ENCODE results near the gene GATA2.

DNA sequence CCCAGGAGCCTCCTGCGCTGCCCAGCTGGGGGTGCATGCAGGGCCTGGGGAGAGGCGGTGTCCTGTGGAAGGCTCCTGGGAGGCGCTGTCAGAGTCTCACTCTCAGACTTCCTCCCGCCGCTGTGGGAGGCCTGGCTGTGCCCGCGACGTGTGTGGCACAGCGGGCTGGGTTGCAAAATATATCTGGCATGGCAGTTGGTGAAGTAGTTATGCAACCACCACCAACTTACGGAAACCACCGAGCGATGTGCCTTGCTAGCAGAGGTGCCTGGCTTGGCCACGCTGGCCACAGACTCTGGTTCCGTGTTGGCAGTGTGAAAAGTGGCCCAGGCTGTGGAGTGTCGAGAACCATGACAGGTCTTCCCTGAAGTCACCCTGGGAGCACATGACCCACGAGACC is 30.6 kb upstream of the GATA2 start:
- TF ChIP-seq TCF4 (CRISPR knock-in tag; IDR thresholded peaks at IDR 0.05; ENCODE audit: borderline replicate concordance) (no peak), POU6F1 (CRISPR knock-in tag; IDR thresholded peaks at IDR 0.05; ENCODE audit: borderline replicate concordance, low read depth) (no peak), ZFP30 (CRISPR knock-in tag; IDR thresholded peaks at IDR 0.05) (no peak), PATZ1 (CRISPR knock-in tag; IDR thresholded peaks at IDR 0.05; ENCODE audit: borderline replicate concordance) (no peak), OSR1 (CRISPR knock-in tag; IDR thresholded peaks at IDR 0.05) (no peak)
- TF ChIP-seq, protein P1, sequence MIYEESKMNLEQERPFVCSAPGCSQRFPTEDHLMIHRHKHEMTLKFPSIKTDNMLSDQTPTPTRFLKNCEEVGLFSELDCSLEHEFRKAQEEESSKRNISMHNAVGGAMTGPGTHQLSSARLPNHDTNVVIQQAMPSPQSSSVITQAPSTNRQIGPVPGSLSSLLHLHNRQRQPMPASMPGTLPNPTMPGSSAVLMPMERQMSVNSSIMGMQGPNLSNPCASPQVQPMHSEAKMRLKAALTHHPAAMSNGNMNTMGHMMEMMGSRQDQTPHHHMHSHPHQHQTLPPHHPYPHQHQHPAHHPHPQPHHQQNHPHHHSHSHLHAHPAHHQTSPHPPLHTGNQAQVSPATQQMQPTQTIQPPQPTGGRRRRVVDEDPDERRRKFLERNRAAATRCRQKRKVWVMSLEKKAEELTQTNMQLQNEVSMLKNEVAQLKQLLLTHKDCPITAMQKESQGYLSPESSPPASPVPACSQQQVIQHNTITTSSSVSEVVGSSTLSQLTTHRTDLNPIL (CRISPR knock-in tag; IDR thresholded peaks at IDR 0.05; ENCODE audit: low read depth), result no peak
- TF ChIP-seq, protein P2, sequence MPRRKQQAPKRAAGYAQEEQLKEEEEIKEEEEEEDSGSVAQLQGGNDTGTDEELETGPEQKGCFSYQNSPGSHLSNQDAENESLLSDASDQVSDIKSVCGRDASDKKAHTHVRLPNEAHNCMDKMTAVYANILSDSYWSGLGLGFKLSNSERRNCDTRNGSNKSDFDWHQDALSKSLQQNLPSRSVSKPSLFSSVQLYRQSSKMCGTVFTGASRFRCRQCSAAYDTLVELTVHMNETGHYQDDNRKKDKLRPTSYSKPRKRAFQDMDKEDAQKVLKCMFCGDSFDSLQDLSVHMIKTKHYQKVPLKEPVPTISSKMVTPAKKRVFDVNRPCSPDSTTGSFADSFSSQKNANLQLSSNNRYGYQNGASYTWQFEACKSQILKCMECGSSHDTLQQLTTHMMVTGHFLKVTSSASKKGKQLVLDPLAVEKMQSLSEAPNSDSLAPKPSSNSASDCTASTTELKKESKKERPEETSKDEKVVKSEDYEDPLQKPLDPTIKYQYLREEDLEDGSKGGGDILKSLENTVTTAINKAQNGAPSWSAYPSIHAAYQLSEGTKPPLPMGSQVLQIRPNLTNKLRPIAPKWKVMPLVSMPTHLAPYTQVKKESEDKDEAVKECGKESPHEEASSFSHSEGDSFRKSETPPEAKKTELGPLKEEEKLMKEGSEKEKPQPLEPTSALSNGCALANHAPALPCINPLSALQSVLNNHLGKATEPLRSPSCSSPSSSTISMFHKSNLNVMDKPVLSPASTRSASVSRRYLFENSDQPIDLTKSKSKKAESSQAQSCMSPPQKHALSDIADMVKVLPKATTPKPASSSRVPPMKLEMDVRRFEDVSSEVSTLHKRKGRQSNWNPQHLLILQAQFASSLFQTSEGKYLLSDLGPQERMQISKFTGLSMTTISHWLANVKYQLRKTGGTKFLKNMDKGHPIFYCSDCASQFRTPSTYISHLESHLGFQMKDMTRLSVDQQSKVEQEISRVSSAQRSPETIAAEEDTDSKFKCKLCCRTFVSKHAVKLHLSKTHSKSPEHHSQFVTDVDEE (CRISPR knock-in tag; IDR thresholded peaks at IDR 0.05), result no peak

All from SK-N-SH treated with all-trans-retinoic acid at 6 μM for 48 hours (cell line).